Suprapubic skin (tissue), 4 donors: Measurements from ENCODE around the gene IQCK. TPM values are rescaled to one million over a fixed set of nuclear protein-coding genes. Genes with fewer than 3 reads are reported as not detected.

ENCODE experiments used
- DNase-seq, 2 donors: peaks; one replicate each; pipeline ENCODE4 v3.0.0-alpha.2; 2019; ENCODE audit warnings: low spot score in 2 of 2
- H3K27ac ChIP-seq: fragments of 200-600 bp; sonication (generic); one replicate; pipeline ENCODE4 v1.5.1; 2019
- H3K27me3 ChIP-seq: fragments of 200-600 bp; sonication (generic); one replicate; pipeline ENCODE4 v1.5.1; 2019
- H3K36me3 ChIP-seq: fragments of 200-600 bp; sonication (generic); one replicate; pipeline ENCODE4 v1.5.1; 2019
- H3K4me1 ChIP-seq: fragments of 200-600 bp; sonication (generic); one replicate; pipeline ENCODE4 v1.5.1; 2019
- H3K4me3 ChIP-seq: fragments of 200-600 bp; sonication (generic); one replicate; pipeline ENCODE4 v1.5.1; 2019; ENCODE audit warnings: mild to moderate bottlenecking
- H3K9me3 ChIP-seq: fragments of 200-600 bp; sonication (generic); one replicate; pipeline ENCODE4 v1.5.1; 2019
- CTCF ChIP-seq, 2 donors: fragments of 200-600 bp in 1 of 2; fragments of 450-650 bp in 1 of 2; sonication (generic) in 1 of 2; IDR thresholded peaks; one replicate each; pipeline ENCODE4 v1.5.1; 2016 to 2019; ENCODE audit warnings: antibody characterized with exemption in 2 of 2, mild to moderate bottlenecking in 1 of 2, moderate library complexity in 1 of 2
- EP300 ChIP-seq: sonication (generic); formaldehyde crosslinking; IDR thresholded peaks from one replicate; pipeline ENCODE4 v1.6.1; 2017; ENCODE audit warnings: antibody characterized with exemption
- POLR2A ChIP-seq, 2 donors: fragments of 450-650 bp; IDR thresholded peaks; one replicate each; pipeline ENCODE4 v1.6.1; 2017; ENCODE audit warnings: antibody characterized with exemption in 2 of 2, mild to moderate bottlenecking in 2 of 2, moderate library complexity in 2 of 2
- POLR2AphosphoS5 ChIP-seq, 3 donors: sonication (generic); formaldehyde crosslinking; IDR thresholded peaks; one replicate each; pipeline ENCODE4 v1.6.1; 2017; ENCODE audit warnings: antibody characterized with exemption in 3 of 3
- WGBS: methylation state at CpG from one replicate; pipeline ENCODE4 v1.1.5; 2018; 5-methylcytosine and 5-hydroxymethylcytosine counted together
- total RNA-seq, 4 donors: library from RNA; depleted of rRNA; stranded (reverse); fragments of >200 nt; gene quantifications; one replicate each; pipeline ENCODE4 v1.1.0, GENCODE V29; 2016

IQCK gene
- total RNA-seq, 4 donors from 2014 or later: 10.7 to 21.6 (median 18.7) TPM

GRCh38 chr16:19700319-19700781 is 17.7 kb upstream of the IQCK start:
- peak overlapping the region; percentile 48 for H3K27ac ChIP-seq
- WGBS: 54% methylated on average over 6 of the region's 6 CpGs
- no peaks in the 10 kb centered on the region for H3K27me3 ChIP-seq
- peaks cover 41% of the 10 kb centered on the region for H3K36me3 ChIP-seq
- DNase-seq: no peak
- no peak overlapping the region for H3K4me3 ChIP-seq
- peaks cover 63% of the 10 kb centered on the region for H3K4me1 ChIP-seq
- TF ChIP-seq POLR2AphosphoS5 (IDR thresholded peaks at IDR 0.05): no peak
- no peak for TF ChIP-seq POLR2A (IDR thresholded peaks at IDR 0.05)
- TF ChIP-seq EP300: no peak
- TF ChIP-seq CTCF (IDR thresholded peaks at IDR 0.05): no peak
- no peaks in the 10 kb centered on the region for H3K9me3 ChIP-seq

- no peaks in the 10 kb centered on the region for H3K9me3 ChIP-seq
- no peak for TF ChIP-seq EP300
- TF ChIP-seq POLR2AphosphoS5 (IDR thresholded peaks at IDR 0.05): no peak
- TF ChIP-seq POLR2A (IDR thresholded peaks at IDR 0.05): no peak
- TF ChIP-seq CTCF (IDR thresholded peaks at IDR 0.05): no peak
- DNase-seq: no peak
- 82% methylated on average over 3 of the region's 3 CpGs for WGBS
- no peaks in the 10 kb centered on the region for H3K27me3 ChIP-seq
- peak overlapping the region; percentile 48 for H3K27ac ChIP-seq
- peaks cover 46% of the 10 kb centered on the region for H3K36me3 ChIP-seq
- peaks cover 56% of the 10 kb centered on the region for H3K4me1 ChIP-seq
- H3K4me3 ChIP-seq: no peak overlapping the region
Observed at GRCh38 chr16:19701091-19701490, 17.0 kb upstream of the IQCK start.

- no peak for TF ChIP-seq POLR2AphosphoS5 (IDR thresholded peaks at IDR 0.05)
- peaks cover 34% of the 10 kb centered on the region for H3K4me1 ChIP-seq
- no peak overlapping the region for H3K4me3 ChIP-seq
- peaks cover 57% of the 10 kb centered on the region for H3K36me3 ChIP-seq
- no peaks in the 10 kb centered on the region for H3K27me3 ChIP-seq
- peak overlapping the region; percentile 61 for H3K27ac ChIP-seq
- 74% methylated on average over 6 of the region's 6 CpGs for WGBS
- no peak for DNase-seq
- H3K9me3 ChIP-seq: no peaks in the 10 kb centered on the region
Observed at GRCh38 chr16:19703172-19703889, 14.7 kb upstream of the IQCK start.

GRCh38 chr16:19704321-19705145 is 13.5 kb upstream of the IQCK start:
- peak overlapping the region; percentile 61 for H3K27ac ChIP-seq
- no peaks in the 10 kb centered on the region for H3K9me3 ChIP-seq
- DNase-seq: no peak
- 79% methylated on average over 18 of the region's 18 CpGs for WGBS
- H3K4me1 ChIP-seq: peaks cover 21% of the 10 kb centered on the region
- peaks cover 65% of the 10 kb centered on the region for H3K36me3 ChIP-seq
- no peaks in the 10 kb centered on the region for H3K27me3 ChIP-seq
- TF ChIP-seq POLR2A (IDR thresholded peaks at IDR 0.05): no peak
- TF ChIP-seq POLR2AphosphoS5 (IDR thresholded peaks at IDR 0.05): no peak
- TF ChIP-seq CTCF (IDR thresholded peaks at IDR 0.05): no peak
- TF ChIP-seq EP300: no peak
- H3K4me3 ChIP-seq: no peak overlapping the region

GRCh38 chr16:19705146-19705501 is 12.9 kb upstream of the IQCK start:
- H3K27me3 ChIP-seq: no peaks in the 10 kb centered on the region
- DNase-seq: no peak
- WGBS: 93% methylated on average over 8 of the region's 8 CpGs
- peak overlapping the region; percentile 61 for H3K27ac ChIP-seq
- H3K4me1 ChIP-seq: peaks cover 17% of the 10 kb centered on the region
- no peaks in the 10 kb centered on the region for H3K9me3 ChIP-seq
- peaks cover 69% of the 10 kb centered on the region for H3K36me3 ChIP-seq
- no peak overlapping the region for H3K4me3 ChIP-seq
- TF ChIP-seq POLR2AphosphoS5 (IDR thresholded peaks at IDR 0.05) (no peak), CTCF (IDR thresholded peaks at IDR 0.05) (no peak), EP300 (no peak), POLR2A (IDR thresholded peaks at IDR 0.05) (no peak)
